DOHH2 (cell line): ENCODE results near the gene PDGFB.

Source experiments
- H3F3A ChIP-seq: fragments of 200-600 bp; sonication (generic), shearing (Covaris generic); 2 replicates; pipeline ENCODE4 v1.6.0; 2016; ENCODE audit warnings: antibody characterized with exemption, mild to moderate bottlenecking; ENCODE audit not compliant: control insufficient read depth, insufficient read depth
- H3K27ac ChIP-seq: fragments of 200-600 bp; sonication (generic); 2 replicates; pipeline ENCODE4 v1.5.1; 2014; ENCODE audit warnings: low read depth, mild to moderate bottlenecking, low read length, moderate library complexity
- H3K27me3 ChIP-seq: fragments of 200-600 bp; sonication (generic); 2 replicates; pipeline ENCODE4 v1.6.1; 2014; ENCODE audit warnings: mild to moderate bottlenecking, low read length, mixed read lengths; ENCODE audit not compliant: control insufficient read depth
- H3K36me3 ChIP-seq: fragments of 200-600 bp; sonication (generic); 2 replicates; pipeline ENCODE4 v1.6.1; 2014; ENCODE audit warnings: mild to moderate bottlenecking, low read length, moderate library complexity, mixed read lengths; ENCODE audit not compliant: control insufficient read depth
- H3K4me1 ChIP-seq: fragments of 200-600 bp; sonication (generic); 2 replicates; pipeline ENCODE4 v1.6.1; 2014; ENCODE audit warnings: mild to moderate bottlenecking, low read length, mixed read lengths; ENCODE audit not compliant: control insufficient read depth
- H3K4me2 ChIP-seq: fragments of 200-600 bp; sonication (generic); 2 replicates; pipeline ENCODE4 v1.6.0; 2014; ENCODE audit warnings: mild to moderate bottlenecking, low read length, moderate library complexity
- H3K4me3 ChIP-seq: fragments of 200-600 bp; sonication (generic); 2 replicates; pipeline ENCODE4 v1.5.1; 2014; ENCODE audit warnings: mild to moderate bottlenecking, low read length, mixed read lengths
- H3K79me2 ChIP-seq: fragments of 200-600 bp; sonication (generic); 2 replicates; pipeline ENCODE4 v1.6.1; 2014; ENCODE audit warnings: mild to moderate bottlenecking, low read length, mixed read lengths; ENCODE audit not compliant: control insufficient read depth
- H3K9me2 ChIP-seq: fragments of 200-600 bp; sonication (generic); replicated peaks from 2 replicates; pipeline ENCODE4 v1.6.1; 2014; ENCODE audit warnings: mild to moderate bottlenecking, low read length, mixed read lengths; ENCODE audit not compliant: control insufficient read depth
- H3K9me3 ChIP-seq: fragments of 200-600 bp; sonication (generic); 2 replicates; pipeline ENCODE4 v1.6.1; 2014; ENCODE audit warnings: antibody characterized with exemption, low read length, mixed read lengths; ENCODE audit not compliant: control insufficient read depth, insufficient read depth
- H4K20me1 ChIP-seq: fragments of 200-600 bp; sonication (generic); 2 replicates; pipeline ENCODE4 v1.6.0; 2014; ENCODE audit warnings: low read depth, mild to moderate bottlenecking, antibody characterized with exemption, low read length, moderate library complexity; ENCODE audit not compliant: control insufficient read depth, insufficient read depth
- CTCF ChIP-seq: fragments of 200-600 bp; sonication (generic); IDR thresholded peaks from one replicate; pipeline ENCODE4 v1.5.1; 2014; ENCODE audit warnings: antibody characterized with exemption, mild to moderate bottlenecking, low read depth, low read length; ENCODE audit not compliant: poor library complexity, severe bottlenecking
- EZH2phosphoT487 ChIP-seq: fragments of 200-600 bp; sonication (generic); IDR thresholded peaks from 2 replicates; pipeline ENCODE4 v1.6.1; 2017; ENCODE audit warnings: borderline replicate concordance, mild to moderate bottlenecking, antibody characterized with exemption, low read length, moderate library complexity, mixed read lengths

PDGFB gene

GRCh38 chr22:39246217-39246616 lies 1.4 kb upstream of the PDGFB start:
- no peaks in the 10 kb centered on the region for H3K36me3 ChIP-seq
- H4K20me1 ChIP-seq: no peaks in the 10 kb centered on the region; the same call in 1 of the 2 replicates
- H3K9me3 ChIP-seq: no peaks in the 10 kb centered on the region
- H3K79me2 ChIP-seq: no peaks in the 10 kb centered on the region
- no peaks in the 10 kb centered on the region for H3F3A ChIP-seq
- TF ChIP-seq EZH2phosphoT487: no peak
- no peak for TF ChIP-seq CTCF
- H3K9me2 ChIP-seq: no peaks in the 10 kb centered on the region
- peaks cover 16% of the 10 kb centered on the region for H3K4me1 ChIP-seq
- H3K4me3 ChIP-seq: no peak overlapping the region
- H3K4me2 ChIP-seq: no peak overlapping the region
- H3K27ac ChIP-seq: no peak overlapping the region
- peaks cover 80% of the 10 kb centered on the region for H3K27me3 ChIP-seq

GRCh38 chr22:39245130-39246039 lies 603 bp upstream of the PDGFB start:
- Histone ChIP-seq H3F3A (no peaks in the 10 kb centered on the region), H3K4me2 (no peak overlapping the region), H3K27ac (no peak overlapping the region), H3K4me3 (no peak overlapping the region), H3K36me3 (no peaks in the 10 kb centered on the region), H3K79me2 (no peaks in the 10 kb centered on the region), H3K4me1 (peaks cover 23% of the 10 kb centered on the region), H4K20me1 (no peaks in the 10 kb centered on the region; the same call in 1 of the 2 replicates), H3K9me3 (no peaks in the 10 kb centered on the region), H3K27me3 (peaks cover 83% of the 10 kb centered on the region), H3K9me2 (no peaks in the 10 kb centered on the region)
- TF ChIP-seq EZH2phosphoT487 (no peak), CTCF (no peak)

GRCh38 chr22:39244136-39244495 lies 666 bp downstream of the PDGFB start:
- peaks cover 75% of the 10 kb centered on the region for H3K27me3 ChIP-seq
- no peak; the same call in 1 of the 2 replicates for TF ChIP-seq EZH2phosphoT487
- no peaks in the 10 kb centered on the region for H3F3A ChIP-seq

GRCh38 chr22:39243439-39244135 lies 1.2 kb downstream of the PDGFB start:
- no peaks in the 10 kb centered on the region for H3K9me3 ChIP-seq
- no peak overlapping the region for H3K27ac ChIP-seq
- no peaks in the 10 kb centered on the region for H3F3A ChIP-seq
- no peaks in the 10 kb centered on the region; the same call in 1 of the 2 replicates for H4K20me1 ChIP-seq
- no peaks in the 10 kb centered on the region for H3K79me2 ChIP-seq
- H3K9me2 ChIP-seq: no peaks in the 10 kb centered on the region
- H3K27me3 ChIP-seq: peaks cover 71% of the 10 kb centered on the region
- TF ChIP-seq CTCF (no peak), EZH2phosphoT487 (no peak)
- no peak overlapping the region for H3K4me3 ChIP-seq
- H3K4me1 ChIP-seq: peaks cover 23% of the 10 kb centered on the region
- no peak overlapping the region for H3K4me2 ChIP-seq
- no peaks in the 10 kb centered on the region for H3K36me3 ChIP-seq

More at GRCh38 chr22:39244136-39244495, 666 bp downstream of the PDGFB start:
- Histone ChIP-seq H3K9me2 (no peaks in the 10 kb centered on the region), H3K36me3 (no peaks in the 10 kb centered on the region), H3K27ac (no peak overlapping the region), H3K4me3 (no peak overlapping the region), H3K9me3 (no peaks in the 10 kb centered on the region), H3K4me1 (peaks cover 23% of the 10 kb centered on the region), H3K4me2 (no peak overlapping the region), H3K79me2 (no peaks in the 10 kb centered on the region), H4K20me1 (no peaks in the 10 kb centered on the region; the same call in 1 of the 2 replicates)
